LHCN-M2 (cell line): Measurements from ENCODE around the gene TMEM132D. TPM values are rescaled to one million over a fixed set of nuclear protein-coding genes. Genes with fewer than 3 reads are reported as not detected.

Source experiments
- DNase-seq: peaks from one replicate; pipeline ENCODE4 v3.0.0-alpha.2; 2012; ENCODE audit warnings: low read depth
- total RNA-seq: library from RNA; depleted of rRNA; stranded (reverse); fragments of >200 nt; gene quantifications from 2 replicates; pipeline ENCODE4 v1.2.3, GENCODE V29; 2014

TMEM132D gene
- total RNA-seq, 1 experiment from 2014 or later = not detected

DNA sequence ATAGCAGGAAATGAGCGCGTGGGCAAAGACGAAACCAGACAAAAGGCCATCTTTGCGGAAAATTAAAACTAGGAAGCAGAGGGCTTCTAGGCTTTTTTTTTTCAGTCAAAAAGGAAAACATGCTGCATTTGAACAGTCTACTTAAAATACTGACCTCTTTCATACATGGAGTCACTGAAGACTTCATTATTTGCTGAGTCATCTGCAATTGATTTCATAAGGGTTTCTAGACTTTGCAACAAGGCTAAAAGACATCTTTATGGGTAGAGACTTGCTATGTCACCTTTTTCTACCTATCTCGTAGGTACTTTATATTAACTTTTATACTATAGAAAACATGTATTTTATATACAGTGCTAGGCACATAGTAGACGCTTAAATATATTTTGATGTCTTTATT lies 238.4 kb downstream of the TMEM132D start:
- no peak for DNase-seq

DNA sequence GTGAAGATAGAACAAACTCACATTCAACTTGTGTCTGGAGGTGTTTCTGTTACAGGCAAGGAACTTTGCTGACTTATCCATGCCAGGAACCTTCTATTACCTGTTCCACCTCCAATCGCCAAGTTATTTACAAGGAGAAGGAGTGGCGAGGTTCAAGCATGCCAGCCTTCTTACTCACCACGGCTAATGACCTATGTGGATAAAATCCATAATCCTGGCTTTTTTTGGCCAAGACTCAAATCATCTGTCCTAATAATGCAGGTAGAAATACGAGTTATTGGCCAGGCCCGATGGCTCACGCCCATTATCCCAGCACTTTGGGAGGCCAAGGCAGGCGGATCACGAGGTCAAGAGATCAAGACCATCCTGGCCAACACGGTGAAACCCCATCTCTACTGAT lies 241.6 kb downstream of the TMEM132D start:
- no peak for DNase-seq

- no peak for DNase-seq
Measured at GRCh38 chr12:129660946-129661345, 242.9 kb downstream of the TMEM132D start.

- DNase-seq = no peak
Measured at GRCh38 chr12:129659961-129660622, 243.7 kb downstream of the TMEM132D start.

- no peak for DNase-seq
Measured at GRCh38 chr12:129657179-129657578, 246.6 kb downstream of the TMEM132D start.

DNA sequence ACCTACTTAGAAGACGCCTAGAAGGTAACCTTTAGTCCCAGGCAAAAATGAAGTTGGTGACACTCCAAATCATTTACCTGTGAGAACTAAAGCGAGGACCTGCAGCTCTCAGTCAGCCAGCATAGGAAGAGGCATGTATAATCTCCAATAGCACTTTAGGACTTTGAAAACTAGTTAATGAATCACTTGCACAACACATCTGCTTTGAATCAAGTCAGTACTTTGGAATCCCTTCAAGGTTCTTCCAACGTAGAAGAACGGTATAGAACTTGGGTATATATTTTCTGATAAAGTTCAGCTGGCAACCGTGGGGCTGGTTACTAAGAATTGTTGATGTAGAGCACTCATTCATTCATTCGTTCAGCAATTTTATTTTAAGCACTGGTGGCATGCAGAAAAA lies 251.9 kb downstream of the TMEM132D start:
- no peak for DNase-seq

GRCh38 chr12:129641926-129642325 lies 261.9 kb downstream of the TMEM132D start:
- DNase-seq = no peak

DNA sequence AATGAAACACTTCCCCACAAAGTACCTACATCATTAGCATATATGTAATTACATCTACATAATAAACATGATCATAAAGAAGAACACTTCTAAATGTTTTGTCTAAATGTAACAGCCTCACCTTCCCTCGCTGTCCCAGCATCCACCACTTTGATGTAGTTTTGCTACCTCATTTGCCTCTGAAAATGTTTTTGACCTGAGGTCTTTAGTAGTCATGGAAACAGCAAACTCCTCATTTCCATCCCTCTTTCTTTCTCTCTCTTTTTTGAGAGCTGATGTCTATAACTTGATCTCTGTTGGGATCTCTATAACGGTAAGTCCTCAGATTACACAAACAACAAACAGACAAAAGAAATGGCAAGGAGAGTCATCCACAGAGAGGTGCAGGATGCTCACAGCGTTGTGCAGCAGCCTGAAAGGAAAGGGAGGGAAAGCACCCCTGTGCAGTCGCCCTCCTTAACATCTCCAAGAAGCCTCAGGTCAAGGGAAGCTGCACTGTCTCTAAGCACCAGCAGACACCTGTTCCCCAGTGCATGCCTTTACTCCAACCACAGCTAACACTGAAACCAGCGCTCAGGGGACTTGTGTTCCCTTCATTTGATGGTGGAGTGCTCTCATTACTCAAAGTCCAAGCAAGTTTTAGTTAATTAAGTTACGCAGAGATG lies 268.7 kb downstream of the TMEM132D start:
- DNase-seq = no peak

DNA sequence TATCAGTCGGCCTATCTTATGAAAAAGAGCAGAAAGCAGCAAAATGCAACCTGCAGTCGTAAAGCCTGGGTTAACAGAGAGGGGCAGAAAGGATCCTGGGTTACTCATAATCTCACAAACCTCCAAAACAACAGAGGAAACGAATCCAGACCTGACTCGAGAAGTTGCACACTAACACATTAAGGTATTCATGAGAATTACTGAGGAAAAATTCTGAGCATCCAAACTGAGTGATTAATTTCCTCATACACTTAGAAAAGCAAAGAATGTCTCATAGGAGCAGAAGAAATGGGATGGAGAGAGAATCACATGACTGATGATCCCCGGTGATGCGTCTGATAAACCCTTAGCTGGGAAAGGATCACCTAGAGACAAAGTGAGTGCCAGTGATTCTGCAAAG lies 272.5 kb downstream of the TMEM132D start:
- no peak for DNase-seq

DNA sequence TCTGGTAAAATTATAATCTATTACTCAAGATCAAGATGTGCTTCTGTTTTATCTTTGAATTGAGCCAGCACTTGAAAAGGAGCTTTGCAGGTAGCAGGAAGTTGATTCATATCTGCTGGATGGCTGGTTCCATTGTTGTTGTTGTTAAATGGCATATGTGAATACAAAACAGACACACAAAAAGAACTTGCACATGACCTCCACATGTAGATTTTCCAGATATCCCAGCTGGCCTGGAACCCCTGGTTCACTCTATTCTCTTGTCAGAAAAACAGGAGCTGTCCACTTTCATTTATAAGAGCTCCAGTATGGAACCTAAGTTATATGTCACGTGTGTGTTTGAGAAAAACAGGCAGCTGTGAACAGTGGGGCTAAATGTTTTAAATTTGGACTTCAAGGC lies 273.9 kb downstream of the TMEM132D start:
- DNase-seq = no peak

DNA sequence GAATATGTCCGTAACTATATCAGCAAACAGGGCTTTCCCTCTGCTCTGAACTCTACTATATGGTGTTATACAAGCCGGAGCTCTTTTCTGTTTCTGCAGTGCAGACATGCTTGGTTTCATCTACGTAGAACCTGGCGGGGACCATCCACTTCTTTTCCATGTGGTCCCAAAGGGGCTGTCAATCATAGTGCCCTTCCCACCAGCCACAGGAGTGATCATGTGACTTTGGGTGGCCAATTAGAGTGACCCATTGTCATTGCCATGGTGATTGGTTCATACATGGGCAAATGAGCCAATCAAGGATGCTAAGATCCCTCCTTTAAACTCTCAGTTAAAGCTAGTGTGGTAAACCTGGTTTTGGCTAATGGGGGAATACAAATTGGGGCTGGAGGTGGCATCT lies 281.3 kb downstream of the TMEM132D start:
- no peak for DNase-seq

- DNase-seq = no peak
Measured at GRCh38 chr12:129619271-129619670, 284.6 kb downstream of the TMEM132D start.

DNA sequence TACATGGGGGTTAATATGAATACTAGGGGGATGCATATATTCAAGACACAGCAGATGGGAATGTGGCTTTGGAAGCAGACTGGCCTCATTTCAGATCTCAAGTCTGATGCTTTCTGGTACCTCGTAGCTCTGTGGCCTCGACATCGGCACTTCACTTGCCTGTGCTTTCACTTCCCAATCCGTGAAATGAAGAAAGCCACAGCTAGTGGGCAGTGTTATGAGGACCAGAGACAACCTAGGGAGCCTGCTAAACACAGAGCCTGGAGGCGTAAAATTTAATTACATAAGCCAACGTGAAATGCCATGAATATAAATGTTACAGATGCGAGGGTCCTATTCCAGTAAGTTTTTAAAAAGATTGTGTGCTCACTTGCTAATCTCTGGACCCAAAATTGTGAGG lies 286.0 kb downstream of the TMEM132D start:
- DNase-seq = no peak

DNA sequence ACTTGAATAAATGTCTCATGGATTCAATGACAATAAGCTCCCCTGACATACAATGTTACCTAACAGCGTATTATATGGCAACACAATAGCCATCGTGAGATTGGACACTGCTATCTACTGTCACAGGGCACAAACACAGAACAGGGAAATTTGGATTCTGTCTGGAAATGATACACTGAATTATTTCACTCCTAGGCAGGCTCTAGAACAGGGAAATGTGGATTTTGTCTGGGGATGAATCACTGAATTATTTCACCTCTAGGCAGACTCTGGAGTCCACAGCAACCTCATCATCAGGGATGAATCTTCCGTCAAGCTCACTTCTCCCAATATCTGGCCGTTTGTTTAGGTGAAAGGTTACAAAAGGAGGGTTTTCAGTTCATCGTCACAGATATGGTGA lies 288.8 kb downstream of the TMEM132D start:
- DNase-seq = no peak

GRCh38 chr12:129614221-129614885 lies 289.5 kb downstream of the TMEM132D start:
- no peak for DNase-seq

DNA sequence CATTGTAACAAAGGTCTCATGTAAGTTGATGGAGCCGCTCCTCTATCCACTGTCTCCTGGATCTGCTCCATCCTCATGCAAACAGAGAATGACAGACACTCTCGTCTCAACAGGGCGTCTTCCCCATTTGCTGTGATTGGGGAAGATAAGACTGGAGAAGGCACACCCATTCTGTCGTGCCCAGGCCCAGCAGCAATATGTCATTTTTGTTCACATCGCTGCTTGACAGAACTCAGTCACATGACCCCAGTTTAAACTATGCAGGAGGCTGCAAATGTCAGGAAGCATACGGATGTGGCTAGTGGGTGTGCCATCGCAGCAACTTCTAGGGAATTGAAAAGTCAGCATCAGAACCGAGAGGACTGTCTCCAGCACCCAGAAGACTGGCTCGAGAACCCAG lies 290.5 kb downstream of the TMEM132D start:
- DNase-seq = no peak

DNA sequence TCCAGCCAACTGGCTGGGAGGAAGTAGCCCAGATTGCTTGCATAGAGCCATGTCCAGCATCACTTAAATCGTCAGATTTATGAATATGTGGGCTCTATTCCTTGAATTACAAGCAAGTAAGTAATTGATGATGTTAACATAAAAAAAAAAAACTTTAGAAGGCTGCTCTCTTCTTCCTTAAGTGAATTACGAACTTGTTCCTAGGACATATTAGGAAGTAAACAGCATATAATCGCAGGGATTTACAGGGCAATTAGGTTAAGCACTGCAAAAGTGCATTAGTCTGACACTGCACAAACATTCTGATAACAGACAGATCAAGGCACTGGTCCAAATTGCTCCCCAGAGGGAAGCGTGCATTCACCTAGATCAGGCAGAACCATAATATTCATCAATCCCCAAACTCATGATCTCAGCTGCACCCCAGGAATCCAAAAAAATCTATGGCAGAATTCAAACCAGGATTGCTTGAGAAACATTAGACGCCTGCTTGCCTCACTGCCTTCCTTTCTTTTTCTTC lies 293.2 kb downstream of the TMEM132D start:
- DNase-seq = no peak

DNA sequence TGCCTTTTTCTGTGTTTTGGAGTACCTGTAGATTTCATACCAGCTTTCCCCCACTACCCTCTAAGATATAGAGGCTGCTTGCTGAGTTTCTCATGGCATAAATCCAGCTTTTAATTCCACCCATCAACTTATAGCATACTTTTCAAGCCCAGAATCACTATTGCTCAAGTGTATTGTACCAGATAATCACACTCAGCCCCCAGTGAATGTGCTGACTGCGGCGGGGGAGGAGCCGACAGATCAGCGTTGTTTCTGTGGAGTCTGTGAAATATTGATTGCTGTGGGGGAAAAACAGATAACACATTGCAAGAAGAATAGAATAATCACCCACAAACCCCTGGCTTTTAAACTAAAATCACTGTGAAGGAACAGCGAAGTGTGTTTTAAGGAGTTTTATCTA lies 296.1 kb downstream of the TMEM132D start:
- no peak for DNase-seq

DNA sequence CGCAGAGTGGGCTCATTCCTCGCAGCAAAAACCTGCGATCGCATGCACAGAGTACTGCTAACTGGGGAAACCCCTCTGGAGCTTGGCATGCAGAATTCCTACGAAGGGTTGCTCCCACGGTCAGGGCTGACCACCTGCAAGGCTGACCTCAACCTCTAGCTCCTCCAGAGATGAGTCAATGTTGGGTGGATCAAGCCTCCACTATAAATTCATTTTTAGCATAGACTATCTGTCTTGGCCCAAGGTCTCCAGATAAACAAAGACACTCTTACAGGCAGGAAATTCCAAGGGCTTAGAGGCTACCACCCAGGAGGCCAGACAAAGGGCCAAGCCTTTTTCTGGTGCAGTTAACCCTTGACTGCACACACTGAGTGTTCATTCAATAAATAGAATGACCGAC lies 296.5 kb downstream of the TMEM132D start:
- DNase-seq = no peak

DNA sequence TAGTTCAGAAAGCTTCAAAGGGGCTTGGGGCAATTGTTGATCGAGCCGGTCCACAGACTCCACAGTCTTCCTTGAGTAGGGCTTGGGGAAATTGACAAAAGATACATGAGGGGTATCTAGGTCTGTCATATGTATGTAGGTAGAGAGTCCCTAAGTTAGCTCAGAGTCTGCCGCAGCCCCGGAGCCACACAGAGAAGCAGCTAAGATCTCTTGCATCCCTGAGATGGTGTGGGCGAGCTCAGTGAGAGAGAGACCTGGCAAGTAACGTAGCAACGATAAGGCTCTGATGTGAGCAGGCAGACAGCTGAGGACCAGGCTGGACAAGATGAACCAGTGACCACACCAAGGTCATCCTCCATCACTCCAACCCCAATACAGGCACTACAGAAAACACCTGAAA lies 297.6 kb downstream of the TMEM132D start:
- no peak for DNase-seq

DNA sequence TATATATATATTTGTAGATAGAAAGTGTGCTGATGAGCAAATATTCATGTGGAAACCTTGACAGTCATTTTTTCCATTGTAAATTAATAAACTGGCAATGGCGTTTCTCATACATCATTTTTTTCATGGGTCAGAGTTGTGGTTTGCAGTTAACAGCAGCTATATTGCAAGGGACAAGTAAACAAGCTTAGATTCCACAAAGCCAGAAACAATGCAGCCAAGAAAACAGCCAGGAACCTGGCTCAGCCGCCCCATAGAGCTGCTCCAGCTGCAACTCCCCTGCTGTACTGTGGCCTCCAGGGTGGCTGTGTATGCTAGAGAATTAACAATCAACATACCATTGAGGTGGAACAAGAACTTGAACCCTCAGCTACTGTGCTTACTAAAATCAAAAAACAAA lies 298.2 kb downstream of the TMEM132D start:
- DNase-seq = no peak

- DNase-seq = no peak
Measured at GRCh38 chr12:129604506-129604905, 299.3 kb downstream of the TMEM132D start.

GRCh38 chr12:129599406-129599805 lies 304.4 kb downstream of the TMEM132D start:
- no peak for DNase-seq
